GM18499 (cell line): Measurements from ENCODE around the gene CUEDC1.

ENCODE experiments used
- ATAC-seq: cut with Tn5 transposase; IDR thresholded peaks from one replicate; pipeline ENCODE4 v1.9.1; 2021; ENCODE audit warnings: moderate number of reproducible peaks; ENCODE audit not compliant: insufficient read depth, unreplicated experiment

The CUEDC1 gene

DNA sequence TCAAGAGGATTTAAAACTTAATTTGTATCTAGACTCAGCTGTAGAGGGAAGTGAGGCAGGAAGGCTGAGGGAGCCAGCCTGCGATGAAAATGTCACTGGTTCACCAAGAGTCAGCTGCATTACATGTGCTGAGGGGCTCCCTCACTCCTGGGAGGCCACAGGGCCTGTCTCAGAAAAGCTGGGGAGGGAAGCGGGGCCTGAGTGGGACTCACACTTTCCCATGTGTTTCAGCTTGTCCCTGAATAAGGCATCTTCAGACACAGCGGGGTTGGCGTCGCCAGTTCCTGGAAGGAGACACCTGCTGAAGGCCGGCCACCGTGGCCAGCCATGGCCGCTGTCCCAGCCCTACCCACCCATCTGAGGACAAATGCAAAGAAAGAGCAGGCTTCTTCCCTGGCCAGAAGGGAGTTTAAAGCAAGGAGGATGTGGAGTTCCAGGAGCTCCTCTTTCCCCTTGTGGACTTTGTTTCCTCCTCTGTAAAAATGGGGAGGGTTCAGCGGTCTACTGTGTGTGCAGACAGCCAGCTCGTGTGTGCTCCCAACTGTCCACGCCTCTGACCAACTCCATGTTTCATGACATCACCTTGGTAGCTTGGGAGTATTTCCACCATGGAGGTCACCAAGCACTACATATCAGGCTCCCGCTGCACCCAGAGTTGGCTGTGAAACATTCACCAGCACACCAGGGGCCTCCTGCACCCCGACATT is 86.1 kb downstream of the CUEDC1 start:
- ATAC-seq: no peak

DNA sequence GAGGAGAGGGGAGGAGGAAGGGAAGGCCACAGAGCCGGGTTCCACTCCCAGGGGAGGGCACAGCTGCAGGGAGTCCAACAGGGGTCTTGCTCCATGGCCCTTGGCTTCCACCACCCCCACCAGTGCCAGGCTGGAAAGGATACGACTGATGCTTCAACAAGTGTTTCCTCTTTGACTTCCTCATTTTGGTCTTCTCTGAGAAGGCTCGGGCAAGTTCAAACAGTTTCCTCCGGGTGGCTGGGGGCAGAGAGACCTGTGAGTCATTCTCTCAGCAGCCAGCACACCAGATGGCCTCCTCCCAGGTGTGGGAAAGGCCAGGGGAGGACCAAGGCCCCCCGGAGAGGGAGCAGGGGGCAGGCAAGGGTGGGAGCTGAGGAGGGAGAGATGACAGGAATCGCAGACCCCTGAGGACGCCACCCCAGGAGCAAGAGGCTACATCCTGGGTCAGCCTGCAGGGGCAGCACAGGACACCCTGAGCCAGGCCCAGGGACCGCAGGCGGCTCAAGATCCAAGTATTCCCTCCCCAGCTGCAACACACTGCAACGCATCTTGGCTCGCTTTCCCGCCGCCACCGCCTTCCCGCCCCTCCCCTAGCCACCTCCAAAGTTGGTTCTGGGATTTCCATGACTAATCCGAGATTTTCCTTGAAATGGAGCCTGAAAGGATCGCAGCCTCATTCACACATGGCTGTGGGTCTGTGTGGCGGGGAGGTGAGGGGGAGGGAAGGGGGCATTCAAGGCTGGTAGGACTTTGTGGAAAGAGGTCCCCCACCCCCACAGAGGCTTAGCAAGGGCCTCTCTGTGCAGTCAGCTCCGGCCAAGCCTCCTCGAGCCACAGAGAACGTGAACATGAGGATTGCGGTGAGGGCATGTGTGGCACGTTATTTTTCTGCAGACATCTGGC is 87.0 kb downstream of the CUEDC1 start:
- ATAC-seq: peak; percentile 79

DNA sequence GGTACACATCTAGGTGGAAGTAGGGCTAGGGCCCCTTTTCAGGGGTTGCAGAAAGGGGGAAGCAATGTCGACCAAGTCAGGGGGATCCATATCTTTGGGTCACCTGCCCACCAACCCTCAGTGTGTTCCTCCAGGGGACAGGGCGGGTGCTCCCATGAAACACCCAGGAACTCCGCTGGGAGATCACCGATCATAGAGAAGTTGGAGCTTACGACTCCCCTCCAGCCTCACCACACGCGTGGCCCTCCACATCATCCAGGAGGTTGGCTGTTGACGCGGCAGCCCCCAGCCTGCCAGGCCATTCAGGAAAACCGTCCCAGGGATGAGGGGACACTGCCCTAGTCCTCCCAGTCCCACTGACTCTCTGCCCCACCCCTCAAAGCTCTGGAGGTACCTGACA is 88.1 kb downstream of the CUEDC1 start:
- ATAC-seq: no peak

DNA sequence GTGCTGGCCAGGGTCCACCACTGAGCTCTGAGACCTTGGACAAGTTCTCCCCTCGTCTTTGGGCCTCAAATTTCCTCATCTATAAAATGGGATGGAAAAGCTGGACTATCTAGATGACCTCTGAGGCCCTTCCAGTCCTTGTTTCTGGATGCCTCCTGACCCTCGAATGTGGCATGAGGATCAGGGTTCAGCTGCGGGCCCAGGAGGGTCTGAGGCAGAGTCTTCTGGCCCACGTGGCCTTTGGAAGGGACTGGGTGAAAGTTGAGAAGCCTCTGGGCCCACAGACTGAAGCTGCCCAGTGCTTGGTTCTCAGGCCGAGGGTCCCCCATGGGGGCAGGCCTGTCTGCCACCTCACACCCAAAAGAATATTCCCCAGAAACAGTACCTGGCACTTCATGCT is 88.5 kb downstream of the CUEDC1 start:
- ATAC-seq: no peak

- no peak for ATAC-seq
These were observed 88.9 kb downstream of the CUEDC1 start for GRCh38 chr17:57866319-57866718.

GRCh38 chr17:57864273-57864672 is 90.9 kb downstream of the CUEDC1 start:
- ATAC-seq: no peak

GRCh38 chr17:57862694-57863667 is 92.2 kb downstream of the CUEDC1 start:
- no peak for ATAC-seq

- ATAC-seq: no peak
These were observed 93.2 kb downstream of the CUEDC1 start for GRCh38 chr17:57861790-57862693.

GRCh38 chr17:57861000-57861789 is 94.0 kb downstream of the CUEDC1 start:
- no peak for ATAC-seq

GRCh38 chr17:57860414-57860999 is 94.7 kb downstream of the CUEDC1 start:
- ATAC-seq: no peak

DNA sequence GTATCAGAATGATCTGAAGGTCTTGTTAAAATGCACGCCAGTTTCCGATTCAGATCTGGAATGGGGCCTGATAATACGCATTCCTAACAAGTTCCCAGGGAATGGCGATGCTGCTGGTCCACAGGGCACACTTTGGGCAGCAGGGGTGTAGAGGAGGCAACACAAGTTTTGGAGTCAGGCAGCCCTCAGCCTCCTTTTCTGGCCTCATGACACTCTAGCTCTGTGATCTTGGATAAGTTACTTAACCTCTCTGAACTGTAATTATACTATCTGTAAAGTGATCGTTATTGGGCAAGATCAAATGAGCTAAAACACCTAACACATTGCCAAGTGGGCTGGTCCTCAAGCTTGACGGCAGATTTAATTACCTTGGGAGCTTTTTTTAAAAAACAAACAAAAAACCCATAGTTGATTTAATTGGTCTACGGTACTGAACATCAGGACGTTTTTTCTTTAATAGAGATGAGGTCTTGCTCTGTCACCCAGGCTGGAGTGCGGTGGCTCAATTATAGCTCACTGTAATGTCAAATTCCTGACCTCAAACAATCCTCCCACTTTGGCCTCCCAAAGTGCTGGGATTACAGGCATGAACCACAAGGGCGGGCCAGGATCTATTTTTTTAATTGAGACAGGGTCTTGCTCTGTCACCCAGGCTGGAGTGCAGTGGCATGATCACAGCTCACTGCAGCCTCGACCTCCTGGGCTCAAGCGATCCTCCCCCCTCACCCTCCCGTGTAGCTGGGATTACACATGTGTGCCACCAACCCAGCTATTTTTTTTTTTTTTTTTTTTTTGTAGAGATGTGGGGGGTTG is 95.4 kb downstream of the CUEDC1 start:
- no peak for ATAC-seq

DNA sequence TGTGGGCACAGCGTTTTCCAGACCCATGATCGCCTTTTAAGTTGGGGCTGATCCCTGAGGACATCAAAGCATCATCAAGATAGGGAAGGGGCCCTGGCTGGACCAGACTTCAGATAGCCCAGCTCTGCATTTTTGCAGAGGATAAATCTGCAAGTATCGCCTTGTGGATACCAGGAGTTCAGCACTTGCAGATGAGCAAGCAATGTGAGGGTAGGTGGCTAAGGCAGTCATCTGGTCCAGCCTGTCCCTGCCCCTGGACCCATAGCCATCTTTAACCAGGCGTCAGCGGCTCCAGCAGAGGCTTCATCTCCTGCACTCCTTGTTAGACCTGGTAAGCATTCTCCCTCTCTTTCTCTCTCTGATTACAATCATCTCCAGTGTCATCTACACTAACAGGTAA is 96.4 kb downstream of the CUEDC1 start:
- ATAC-seq: no peak

DNA sequence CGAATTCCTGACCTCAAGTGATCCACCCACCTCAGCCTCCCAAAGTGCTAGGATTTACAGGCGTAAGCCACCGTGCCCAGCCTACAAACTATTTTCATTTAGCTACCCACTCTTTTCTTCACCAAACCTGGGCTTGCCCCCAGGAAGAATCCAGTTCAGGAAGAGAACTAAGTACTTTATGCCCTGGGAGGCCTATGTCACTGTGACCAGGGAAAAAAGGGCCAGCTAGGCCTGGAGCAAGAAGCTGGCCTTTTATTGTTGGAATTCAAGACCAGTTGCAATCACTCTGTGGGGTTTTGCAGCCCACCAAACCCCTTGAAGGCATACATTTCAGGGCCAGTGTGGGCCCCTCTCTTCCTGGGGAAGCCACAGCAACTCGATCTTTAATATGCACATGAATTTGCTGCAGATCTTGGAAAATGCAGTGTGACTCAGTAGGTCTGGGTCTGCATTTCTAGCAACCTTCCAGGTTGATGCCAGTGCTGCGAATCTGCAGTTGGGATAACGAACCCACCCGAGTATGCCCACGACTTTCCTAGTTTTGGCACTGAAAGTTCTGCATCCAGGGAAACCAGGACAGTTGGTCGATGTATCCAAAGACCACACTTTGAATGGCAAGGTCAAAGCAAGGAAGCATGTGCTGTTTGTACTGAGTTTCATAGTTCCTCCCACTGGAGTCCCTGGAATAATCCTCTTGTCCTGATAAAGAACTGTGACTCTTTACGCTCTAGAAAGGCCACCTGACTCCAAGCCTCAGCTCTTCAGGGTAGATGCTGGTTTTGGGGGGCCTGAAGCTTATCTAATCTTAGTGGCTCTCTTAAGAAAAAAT is 98.2 kb downstream of the CUEDC1 start:
- no peak for ATAC-seq

DNA sequence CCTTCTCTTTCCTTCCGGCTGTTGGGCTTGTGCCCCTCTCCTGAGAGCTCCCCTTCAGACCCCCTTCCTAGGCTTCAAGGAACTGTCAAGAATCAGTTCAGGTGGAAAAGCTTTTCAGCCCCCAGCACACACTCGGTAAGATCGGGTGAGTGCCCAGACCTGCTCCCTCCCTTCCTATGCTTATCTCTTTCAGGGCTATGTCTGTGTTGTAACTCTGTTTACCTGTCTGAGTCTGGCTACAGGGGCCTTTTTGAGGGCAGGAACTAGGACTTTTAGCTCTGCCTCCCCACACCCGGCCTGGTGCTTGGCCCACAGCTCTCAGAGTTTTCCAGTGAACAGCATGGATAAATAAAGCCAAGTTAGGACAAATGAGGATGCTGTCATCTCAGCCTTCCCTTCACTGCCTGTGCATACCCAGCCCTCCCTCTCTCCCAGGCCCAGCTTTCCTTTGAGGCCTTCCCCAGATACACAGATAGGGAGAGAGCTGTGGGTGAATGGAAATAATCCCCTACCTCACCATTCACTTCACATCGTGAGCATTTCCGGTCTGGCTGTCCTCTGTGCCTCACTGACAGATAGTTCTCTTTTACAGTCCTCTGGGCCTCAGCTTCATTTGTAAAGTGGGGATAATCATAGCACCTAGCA is 99.7 kb downstream of the CUEDC1 start:
- no peak for ATAC-seq

GRCh38 chr17:57853695-57854094 is 101.5 kb downstream of the CUEDC1 start:
- no peak for ATAC-seq

- ATAC-seq: no peak
These were observed 102.3 kb downstream of the CUEDC1 start for GRCh38 chr17:57852955-57853328.
